SK-N-MC (cell line): ENCODE results near the gene OR4D2.

Experiments used
- EZH2 ChIP-seq: fragments of 200-600 bp; sonication (generic); IDR thresholded peaks from one replicate; pipeline ENCODE4 v1.6.1; 2017; ENCODE audit warnings: antibody characterized with exemption
- POLR2AphosphoS5 ChIP-seq: IDR thresholded peaks from 2 replicates; pipeline ENCODE4 v1.6.1; 2012; ENCODE audit warnings: mild to moderate bottlenecking, low read depth, low read length, borderline replicate concordance

- TF ChIP-seq EZH2 = no peak
- TF ChIP-seq POLR2AphosphoS5 = no peak
Measured at GRCh38 chr17:58193641-58194255, 27.0 kb downstream of the OR4D2 start.
